Mesendoderm (in vitro differentiated cells): ENCODE data around the gene SERPINI2.

Experiments
- DNase-seq: peaks from one replicate; pipeline ENCODE4 v3.0.0; 2013
- H2AK5ac ChIP-seq: 2 replicates; pipeline ENCODE4 v1.6.1; 2013; ENCODE audit warnings: low read length, inconsistent platforms
- H2BK120ac ChIP-seq: 2 replicates; pipeline ENCODE4 v1.6.1; 2013; ENCODE audit warnings: low read depth, mild to moderate bottlenecking, low read length, moderate library complexity, mixed read lengths
- H2BK15ac ChIP-seq: replicated peaks from 2 replicates; pipeline ENCODE4 v1.6.1; 2013; ENCODE audit warnings: low read depth, mild to moderate bottlenecking, moderate library complexity
- H2BK5ac ChIP-seq: 2 replicates; pipeline ENCODE4 v1.6.1; 2013; ENCODE audit warnings: low read length, inconsistent platforms
- H3K18ac ChIP-seq: 2 replicates; pipeline ENCODE4 v1.6.1; 2013; ENCODE audit warnings: mild to moderate bottlenecking, low read length, mixed read lengths
- H3K23ac ChIP-seq: one replicate; pipeline ENCODE4 v1.6.1; 2013; ENCODE audit warnings: low read length
- H3K27ac ChIP-seq: 2 replicates; pipeline ENCODE4 v1.5.1; 2013; ENCODE audit warnings: low read depth, mild to moderate bottlenecking, inconsistent platforms, low read length, moderate library complexity
- H3K27me3 ChIP-seq: 2 replicates; pipeline ENCODE4 v1.6.1; 2013; ENCODE audit warnings: low read length, control low read depth, mild to moderate bottlenecking, inconsistent platforms; ENCODE audit not compliant: insufficient read depth, poor library complexity
- H3K36me3 ChIP-seq: 2 replicates; pipeline ENCODE4 v1.6.1; 2013; ENCODE audit warnings: low read length, inconsistent platforms; ENCODE audit not compliant: control insufficient read depth, insufficient read depth
- H3K4ac ChIP-seq: one replicate; pipeline ENCODE4 v1.6.1; 2013; ENCODE audit warnings: low read depth, mild to moderate bottlenecking, low read length, moderate library complexity
- H3K4me1 ChIP-seq: 2 replicates; pipeline ENCODE4 v1.6.1; 2013; ENCODE audit warnings: low read depth, low read length, inconsistent platforms; ENCODE audit not compliant: control insufficient read depth
- H3K4me2 ChIP-seq: 2 replicates; pipeline ENCODE4 v1.6.1; 2013; ENCODE audit warnings: low read length
- H3K4me3 ChIP-seq: 2 replicates; pipeline ENCODE4 v1.5.1; 2013; ENCODE audit warnings: mild to moderate bottlenecking, low read length
- H3K56ac ChIP-seq: one replicate; pipeline ENCODE4 v1.6.1; 2013; ENCODE audit warnings: low read length
- H3K79me1 ChIP-seq: 2 replicates; pipeline ENCODE4 v1.6.1; 2013; ENCODE audit warnings: low read length, inconsistent platforms
- H3K79me2 ChIP-seq: 2 replicates; pipeline ENCODE4 v1.6.1; 2013; ENCODE audit warnings: mild to moderate bottlenecking, low read length; ENCODE audit not compliant: control insufficient read depth, insufficient read depth
- H3K9ac ChIP-seq: 2 replicates; pipeline ENCODE4 v1.6.1; 2013; ENCODE audit warnings: low read length, inconsistent platforms
- H4K5ac ChIP-seq: one replicate; pipeline ENCODE4 v1.6.1; 2013; ENCODE audit warnings: low read length
- H4K8ac ChIP-seq: one replicate; pipeline ENCODE4 v1.6.1; 2013; ENCODE audit warnings: low read depth, mild to moderate bottlenecking, control low read depth, low read length, moderate library complexity
- WGBS: extraction: QIAGEN DNeasy Blood & Tissue Kit; methylation state at CpG from one replicate; pipeline ENCODE4 v1.1.7; 2013; ENCODE audit warnings: low lambda C conversion rate, missing lambda C conversion rate; ENCODE audit not compliant: insufficient coverage; ENCODE audit errors: extremely low coverage; 5-methylcytosine and 5-hydroxymethylcytosine counted together

Gene SERPINI2

DNA sequence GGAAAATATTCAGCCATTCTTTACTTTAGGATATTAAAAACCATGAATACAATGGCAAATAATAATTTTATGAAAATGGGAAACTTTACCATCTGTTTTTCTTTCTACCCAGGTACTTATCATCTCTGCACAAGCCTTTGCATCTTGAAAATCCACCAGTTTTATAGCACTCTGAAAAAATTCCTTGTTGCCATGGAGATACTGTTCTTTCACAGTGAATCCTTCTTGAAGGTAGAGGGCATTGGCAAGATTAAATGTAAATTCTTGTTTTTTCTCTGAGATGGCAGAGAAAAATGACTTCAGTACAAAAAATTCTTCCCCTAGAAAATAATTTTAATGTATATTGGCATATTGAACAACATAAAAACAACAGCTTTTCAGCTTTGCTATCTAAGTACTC, 6.9 kb downstream of the SERPINI2 start:
- Histone ChIP-seq H4K5ac (no peak overlapping the region), H3K27me3 (no peaks in the 10 kb centered on the region), H3K27ac (no peak overlapping the region), H3K4me2 (no peak overlapping the region), H2BK5ac (no peak overlapping the region), H3K23ac (no peak overlapping the region), H2AK5ac (no peak overlapping the region), H2BK15ac (no peak overlapping the region), H3K36me3 (no peaks in the 10 kb centered on the region), H3K18ac (no peak overlapping the region), H3K4me3 (no peak overlapping the region), H3K9ac (no peak overlapping the region), H2BK120ac (no peak overlapping the region), H3K4me1 (no peaks in the 10 kb centered on the region), H4K8ac (no peak overlapping the region), H3K79me2 (no peaks in the 10 kb centered on the region), H3K4ac (no peak overlapping the region), H3K56ac (no peak overlapping the region), H3K79me1 (no peaks in the 10 kb centered on the region)
- DNase-seq: no peak

GRCh38 chr3:167456157-167456799, 17.6 kb downstream of the SERPINI2 start:
- WGBS: no CpG with 5 or more reads among the region's 6 CpGs

DNA sequence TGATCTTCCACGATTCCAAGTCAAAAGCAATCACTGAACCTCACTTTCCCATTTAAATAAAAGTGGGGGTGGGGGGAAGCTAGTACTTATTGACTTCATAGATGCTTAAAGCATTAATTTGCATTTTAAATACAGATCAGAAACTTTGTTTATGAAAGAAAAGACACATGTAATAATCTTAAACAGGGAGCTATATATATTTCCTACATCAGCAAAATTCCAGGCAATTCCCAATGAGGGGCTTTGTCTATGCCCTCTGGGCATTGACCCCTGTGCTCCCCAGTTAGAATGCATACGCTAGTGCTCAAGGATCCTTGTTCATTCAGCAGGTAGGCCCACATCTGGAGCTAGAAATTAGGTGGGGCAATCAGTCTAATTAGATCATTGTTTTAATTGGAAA, 20.0 kb downstream of the SERPINI2 start:
- peak overlapping the region; percentile 41 for H3K18ac ChIP-seq
- no peaks in the 10 kb centered on the region for H3K36me3 ChIP-seq
- no peak overlapping the region for H3K23ac ChIP-seq
- no peak overlapping the region for H2BK5ac ChIP-seq
- H3K56ac ChIP-seq: no peak overlapping the region
- no peak overlapping the region for H4K5ac ChIP-seq
- peaks cover 3% of the 10 kb centered on the region for H3K4me1 ChIP-seq
- H3K4me3 ChIP-seq: no peak overlapping the region
- no peak overlapping the region for H3K4ac ChIP-seq
- H2BK15ac ChIP-seq: no peak overlapping the region
- H2AK5ac ChIP-seq: no peak overlapping the region
- no peak for DNase-seq
- no peak overlapping the region for H3K27ac ChIP-seq
- no CpG with 5 or more reads among the region's 2 CpGs for WGBS
- H3K4me2 ChIP-seq: no peak overlapping the region
- no peak overlapping the region for H2BK120ac ChIP-seq
- no peak overlapping the region for H3K9ac ChIP-seq
- H3K79me2 ChIP-seq: no peaks in the 10 kb centered on the region
- no peaks in the 10 kb centered on the region for H3K79me1 ChIP-seq
- H4K8ac ChIP-seq: no peak overlapping the region
- no peaks in the 10 kb centered on the region for H3K27me3 ChIP-seq

More at GRCh38 chr3:167456157-167456799, 17.6 kb downstream of the SERPINI2 start:
- H4K8ac ChIP-seq: no peak overlapping the region
- no peaks in the 10 kb centered on the region for H3K79me2 ChIP-seq
- no peak overlapping the region for H4K5ac ChIP-seq
- H3K27me3 ChIP-seq: no peaks in the 10 kb centered on the region
- no peak overlapping the region for H3K4me3 ChIP-seq
- H3K27ac ChIP-seq: no peak overlapping the region
- no peak overlapping the region for H3K18ac ChIP-seq
- no peak overlapping the region for H3K9ac ChIP-seq
- H3K79me1 ChIP-seq: no peaks in the 10 kb centered on the region
- no peaks in the 10 kb centered on the region for H3K36me3 ChIP-seq
- no peak overlapping the region for H2BK120ac ChIP-seq
- no peak overlapping the region for H2BK15ac ChIP-seq
- no peaks in the 10 kb centered on the region for H3K4me1 ChIP-seq
- H3K23ac ChIP-seq: no peak overlapping the region
- H3K4ac ChIP-seq: no peak overlapping the region
- H2AK5ac ChIP-seq: no peak overlapping the region
- no peak overlapping the region for H3K4me2 ChIP-seq
- H3K56ac ChIP-seq: no peak overlapping the region
- DNase-seq: no peak
- H2BK5ac ChIP-seq: no peak overlapping the region

DNA sequence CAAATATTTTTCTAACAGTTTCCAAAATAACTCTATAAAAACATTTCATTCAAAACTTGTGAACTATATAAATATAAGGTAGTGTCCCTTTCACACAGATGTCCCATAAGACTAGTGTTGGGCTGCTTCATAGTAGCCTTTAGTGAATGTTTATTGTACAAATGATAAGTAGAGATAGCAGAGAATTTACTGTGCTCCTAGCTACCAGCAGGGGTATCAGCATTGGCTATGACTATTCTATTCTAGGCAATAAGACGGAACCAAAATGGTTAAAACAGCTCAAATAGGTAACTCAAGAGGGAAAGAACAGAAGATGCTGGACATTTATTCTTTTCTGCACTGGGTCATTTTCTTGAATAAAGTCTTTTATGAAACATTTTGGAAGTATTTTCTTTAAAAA, 22.6 kb downstream of the SERPINI2 start:
- no CpG with 5 or more reads among the region's 1 CpG for WGBS

DNA sequence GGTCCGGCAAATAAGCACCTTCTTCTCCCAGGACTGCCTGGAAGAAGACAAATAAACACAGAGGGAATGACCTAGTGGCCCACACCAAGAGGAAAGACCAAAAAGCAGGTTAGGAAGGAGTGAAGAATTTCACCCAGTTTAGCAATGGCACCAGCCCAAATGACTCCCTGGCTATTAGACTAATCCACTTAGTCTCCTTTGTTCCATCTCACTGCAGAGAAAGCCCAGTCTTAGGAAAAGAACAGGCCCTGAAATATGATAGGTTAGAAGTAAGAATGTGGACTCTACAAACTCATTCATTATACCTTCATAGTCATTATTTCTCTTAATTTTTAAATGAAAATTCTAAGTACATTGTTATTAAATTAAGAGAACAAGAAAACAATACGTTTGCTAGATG, 23.2 kb downstream of the SERPINI2 start:
- Histone ChIP-seq H3K23ac (no peak overlapping the region), H3K4ac (no peak overlapping the region), H3K9ac (no peak overlapping the region), H3K36me3 (no peaks in the 10 kb centered on the region), H2BK120ac (no peak overlapping the region), H2BK5ac (no peak overlapping the region), H3K18ac (no peak overlapping the region), H3K56ac (no peak overlapping the region), H3K79me1 (no peaks in the 10 kb centered on the region), H3K79me2 (no peaks in the 10 kb centered on the region), H3K4me2 (no peak overlapping the region), H3K4me1 (peaks cover 5% of the 10 kb centered on the region), H4K8ac (no peak overlapping the region), H2AK5ac (no peak overlapping the region), H3K4me3 (no peak overlapping the region), H4K5ac (no peak overlapping the region), H3K27ac (no peak overlapping the region), H3K27me3 (no peaks in the 10 kb centered on the region), H2BK15ac (no peak overlapping the region)
- DNase-seq: peak; percentile 14
- WGBS: no CpG with 5 or more reads among the region's 2 CpGs

More for the DNA sequence above, 22.6 kb downstream of the SERPINI2 start:
- Histone ChIP-seq H3K9ac (no peak overlapping the region), H2BK15ac (no peak overlapping the region), H2BK5ac (no peak overlapping the region), H3K4me1 (peaks cover 3% of the 10 kb centered on the region), H2BK120ac (no peak overlapping the region), H3K79me1 (no peaks in the 10 kb centered on the region), H4K8ac (no peak overlapping the region), H3K4ac (no peak overlapping the region), H2AK5ac (no peak overlapping the region), H3K18ac (no peak overlapping the region), H3K56ac (no peak overlapping the region), H3K27ac (no peak overlapping the region), H3K4me2 (no peak overlapping the region), H3K23ac (no peak overlapping the region), H3K79me2 (no peaks in the 10 kb centered on the region), H4K5ac (no peak overlapping the region), H3K36me3 (no peaks in the 10 kb centered on the region), H3K4me3 (no peak overlapping the region), H3K27me3 (no peaks in the 10 kb centered on the region)
- no peak for DNase-seq

DNA sequence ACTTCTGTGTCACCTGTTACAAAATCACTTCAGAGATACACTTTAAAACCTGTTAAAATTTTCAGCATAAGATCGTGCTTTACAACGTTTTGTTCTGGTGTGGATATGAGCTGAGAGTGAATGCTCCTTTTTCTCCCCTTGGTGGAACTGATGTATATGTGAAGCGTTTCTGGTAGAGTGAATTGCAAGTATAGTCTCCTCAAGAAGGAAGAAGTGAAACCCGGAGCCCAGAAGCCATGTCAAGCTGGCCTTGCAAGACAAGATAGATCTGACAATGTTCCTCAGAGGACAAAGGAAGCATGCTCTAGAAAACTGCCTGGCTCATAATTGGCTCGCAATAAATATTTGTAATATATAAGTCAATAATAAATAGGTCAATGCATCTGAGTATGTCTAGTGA, 23.6 kb downstream of the SERPINI2 start:
- no peak overlapping the region for H3K9ac ChIP-seq
- H3K4ac ChIP-seq: no peak overlapping the region
- peaks cover 5% of the 10 kb centered on the region for H3K4me1 ChIP-seq
- no CpG with 5 or more reads among the region's 5 CpGs for WGBS
- no peaks in the 10 kb centered on the region for H3K36me3 ChIP-seq
- no peak for DNase-seq
- H2BK120ac ChIP-seq: no peak overlapping the region
- no peak overlapping the region for H2BK5ac ChIP-seq
- no peak overlapping the region for H3K4me3 ChIP-seq
- no peak overlapping the region for H2AK5ac ChIP-seq
- no peak overlapping the region for H3K23ac ChIP-seq
- no peak overlapping the region for H2BK15ac ChIP-seq
- no peak overlapping the region for H4K8ac ChIP-seq
- H3K18ac ChIP-seq: no peak overlapping the region
- H3K56ac ChIP-seq: no peak overlapping the region
- no peaks in the 10 kb centered on the region for H3K79me2 ChIP-seq
- no peak overlapping the region for H3K27ac ChIP-seq
- H3K79me1 ChIP-seq: no peaks in the 10 kb centered on the region
- no peak overlapping the region for H4K5ac ChIP-seq
- no peaks in the 10 kb centered on the region for H3K27me3 ChIP-seq
- H3K4me2 ChIP-seq: no peak overlapping the region
